Esophagus squamous epithelium (tissue), 5 donors: Measurements from ENCODE around the gene GLS. TPM values are rescaled to one million over a fixed set of nuclear protein-coding genes. Genes with fewer than 3 reads are reported as not detected.

Experiments
- DNase-seq: peaks from one replicate; lab custom pipeline; 2025; lab: John Stamatoyannopoulos, UW
- H3K27ac ChIP-seq, 4 donors: fragments of 200-600 bp; sonication (generic); one replicate each; pipeline ENCODE4 v1.5.1; 2016 to 2019; ENCODE audit warnings: mild to moderate bottlenecking in 1 of 4
- H3K27me3 ChIP-seq, 4 donors: fragments of 200-600 bp; sonication (generic); 1 replicate in 3 of 4; 2 replicates in 1 of 4; pipeline versions ENCODE4 v1.5.1 to v1.6.0; 2017 to 2021; ENCODE audit warnings: antibody characterized with exemption in 1 of 4
- H3K36me3 ChIP-seq, 3 donors: fragments of 200-600 bp; sonication (generic); one replicate each; pipeline ENCODE4 v1.5.1; 2016 to 2019
- H3K4me1 ChIP-seq, 3 donors: fragments of 200-600 bp; sonication (generic); one replicate each; pipeline ENCODE4 v1.5.1; 2017 to 2019
- H3K4me3 ChIP-seq, 4 donors: fragments of 200-600 bp; sonication (generic); 1 replicate in 3 of 4; 2 replicates in 1 of 4; pipeline ENCODE4 v1.5.1; 2016 to 2019; ENCODE audit warnings: mild to moderate bottlenecking in 2 of 4, moderate library complexity in 1 of 4
- H3K9me3 ChIP-seq, 3 donors: fragments of 200-600 bp; sonication (generic); one replicate each; pipeline ENCODE4 v1.5.1; 2016 to 2019
- POLR2A ChIP-seq, 4 donors: fragments of 450-650 bp; IDR thresholded peaks; one replicate each; pipeline ENCODE4 v1.6.1; 2017; ENCODE audit warnings: antibody characterized with exemption in 4 of 4, mild to moderate bottlenecking in 4 of 4, moderate library complexity in 3 of 4
- WGBS, 2 donors: methylation state at CpG; one replicate each; pipeline ENCODE4 v1.1.5; 2018; 5-methylcytosine and 5-hydroxymethylcytosine counted together
- intact Hi-C: fragments of 100-400 bp; cut with DNase I; formaldehyde crosslinking; loops from one replicate; pipeline ENCODE4 v1.15.0; 2022
- total RNA-seq, 4 donors: library from RNA; depleted of rRNA; stranded (reverse); fragments of >200 nt; gene quantifications; one replicate each; pipeline ENCODE4 v1.1.0, GENCODE V29; 2016
- TF ChIP-seq, protein P1 (sequence below), 6 experiments: fragments of 450-650 bp in 4 of 6; fragments of 200-600 bp in 2 of 6; sonication (generic) in 2 of 6; IDR thresholded peaks; one replicate each; pipeline ENCODE4 v1.5.1; 2016 to 2019; ENCODE audit warnings: antibody characterized with exemption in 6 of 6, mild to moderate bottlenecking in 4 of 6, moderate library complexity in 4 of 6
- donor health status: DM: yes; HTN: yes; CAD: no.

The GLS gene
- total RNA-seq, 4 donors from 2014 or later = 22.0 to 84.1 (median 45.9) TPM

- intact Hi-C loops = no loop called here
- H3K4me3 ChIP-seq = peak overlapping the region; percentile 89 to 96 (median 89)
- TF ChIP-seq POLR2A (IDR thresholded peaks at IDR 0.05) = no peak
- TF ChIP-seq, protein P1, sequence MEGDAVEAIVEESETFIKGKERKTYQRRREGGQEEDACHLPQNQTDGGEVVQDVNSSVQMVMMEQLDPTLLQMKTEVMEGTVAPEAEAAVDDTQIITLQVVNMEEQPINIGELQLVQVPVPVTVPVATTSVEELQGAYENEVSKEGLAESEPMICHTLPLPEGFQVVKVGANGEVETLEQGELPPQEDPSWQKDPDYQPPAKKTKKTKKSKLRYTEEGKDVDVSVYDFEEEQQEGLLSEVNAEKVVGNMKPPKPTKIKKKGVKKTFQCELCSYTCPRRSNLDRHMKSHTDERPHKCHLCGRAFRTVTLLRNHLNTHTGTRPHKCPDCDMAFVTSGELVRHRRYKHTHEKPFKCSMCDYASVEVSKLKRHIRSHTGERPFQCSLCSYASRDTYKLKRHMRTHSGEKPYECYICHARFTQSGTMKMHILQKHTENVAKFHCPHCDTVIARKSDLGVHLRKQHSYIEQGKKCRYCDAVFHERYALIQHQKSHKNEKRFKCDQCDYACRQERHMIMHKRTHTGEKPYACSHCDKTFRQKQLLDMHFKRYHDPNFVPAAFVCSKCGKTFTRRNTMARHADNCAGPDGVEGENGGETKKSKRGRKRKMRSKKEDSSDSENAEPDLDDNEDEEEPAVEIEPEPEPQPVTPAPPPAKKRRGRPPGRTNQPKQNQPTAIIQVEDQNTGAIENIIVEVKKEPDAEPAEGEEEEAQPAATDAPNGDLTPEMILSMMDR (IDR thresholded peaks at IDR 0.05) = no peak
- no peaks in the 10 kb centered on the region for H3K36me3 ChIP-seq
- DNase-seq = no peak
- H3K9me3 ChIP-seq = no peaks in the 10 kb centered on the region
- peaks cover 0 to 34% (median 12%) of the 10 kb centered on the region in 3 donors for H3K4me1 ChIP-seq
- WGBS, 2 donors = 33 to 37% methylated on average over 23 to 27 of the region's 28 CpGs
- peak overlapping the region; percentile 94 to 99 (median 96) for H3K27ac ChIP-seq
- H3K27me3 ChIP-seq = no peaks in the 10 kb centered on the region
Observed at GRCh38 chr2:190879474-190880377, 895 bp upstream of the GLS start.

DNA sequence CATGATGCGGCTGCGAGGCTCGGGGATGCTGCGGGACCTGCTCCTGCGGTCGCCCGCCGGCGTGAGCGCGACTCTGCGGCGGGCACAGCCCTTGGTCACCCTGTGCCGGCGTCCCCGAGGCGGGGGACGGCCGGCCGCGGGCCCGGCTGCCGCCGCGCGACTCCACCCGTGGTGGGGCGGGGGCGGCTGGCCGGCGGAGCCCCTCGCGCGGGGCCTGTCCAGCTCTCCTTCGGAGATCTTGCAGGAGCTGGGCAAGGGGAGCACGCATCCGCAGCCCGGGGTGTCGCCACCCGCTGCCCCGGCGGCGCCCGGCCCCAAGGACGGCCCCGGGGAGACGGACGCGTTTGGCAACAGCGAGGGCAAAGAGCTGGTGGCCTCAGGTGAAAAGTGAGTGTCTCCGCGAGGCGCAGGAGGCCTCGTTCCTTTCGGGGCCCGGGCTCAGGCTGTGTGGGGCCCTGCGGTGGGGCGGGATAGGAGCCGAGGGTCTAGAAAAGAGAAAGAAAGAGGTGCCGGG is 520 bp downstream of the GLS start:
- H3K4me1 ChIP-seq = peaks cover 0 to 48% (median 12%) of the 10 kb centered on the region in 3 donors
- H3K9me3 ChIP-seq = no peaks in the 10 kb centered on the region
- DNase-seq = no peak
- WGBS, 2 donors = 0% methylated on average over 1 of the region's 60 CpGs; no CpG with 5 or more reads in 1 of the 2 donors
- H3K36me3 ChIP-seq = no peaks in the 10 kb centered on the region
- no peaks in the 10 kb centered on the region for H3K27me3 ChIP-seq
- intact Hi-C loops = no loop called here
- H3K4me3 ChIP-seq = peak overlapping the region; percentile 89 to 96 (median 89)
- peak overlapping the region; percentile 94 to 99 (median 96) for H3K27ac ChIP-seq
- TF ChIP-seq POLR2A (IDR thresholded peaks at IDR 0.05) = no peak
- TF ChIP-seq, protein P1 (IDR thresholded peaks at IDR 0.05) = no peak

DNA sequence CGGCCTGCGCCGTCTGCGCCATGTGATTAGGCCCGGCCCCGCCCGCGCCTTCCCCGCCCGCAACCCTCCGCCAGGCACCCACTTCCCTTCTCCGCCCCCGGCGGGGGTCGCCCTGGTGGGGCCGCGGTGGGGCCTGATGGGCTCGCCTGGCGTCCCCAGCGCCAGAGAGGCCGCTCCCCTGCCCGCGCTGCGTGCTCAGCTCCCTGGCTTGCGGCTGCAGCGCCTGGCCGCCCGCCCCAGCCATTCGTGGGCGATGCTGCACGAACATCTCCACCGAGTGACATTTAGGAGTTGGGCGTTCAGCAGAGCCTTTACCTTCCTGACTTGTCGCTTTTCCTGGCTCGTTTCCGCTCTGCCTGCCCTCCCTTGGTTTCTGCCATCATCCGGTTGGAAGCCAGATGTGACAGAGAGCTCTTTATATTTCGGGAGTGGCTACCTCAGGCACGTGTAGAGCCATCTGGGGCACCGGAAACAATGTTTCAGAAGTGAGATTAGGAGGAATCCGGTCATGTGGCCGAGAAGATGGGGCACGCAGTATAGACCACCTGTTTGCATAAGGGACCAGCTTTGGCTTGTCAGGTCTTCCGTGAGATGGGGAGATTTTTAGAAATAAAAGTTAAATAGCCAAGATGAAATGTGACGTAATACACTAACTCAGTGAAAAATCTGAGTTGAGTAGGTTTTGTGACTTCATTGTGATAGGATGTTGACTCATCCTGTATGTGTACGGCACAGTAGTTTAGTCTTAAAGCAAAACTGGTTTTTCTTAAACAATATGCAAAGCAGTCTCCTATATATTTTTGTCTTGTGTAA is 1.2 kb downstream of the GLS start:
- Histone ChIP-seq H3K27me3 (no peaks in the 10 kb centered on the region), H3K27ac (peak overlapping the region; percentile 94 to 99 (median 96)), H3K4me1 (peaks cover 0 to 54% (median 14%) of the 10 kb centered on the region in 3 donors), H3K4me3 (peak overlapping the region; percentile 89 to 96 (median 89)), H3K9me3 (no peaks in the 10 kb centered on the region), H3K36me3 (no peaks in the 10 kb centered on the region)
- intact Hi-C loops = no loop called here
- peak in 1 of 4 donors; percentile 45 for TF ChIP-seq POLR2A (IDR thresholded peaks at IDR 0.05)
- TF ChIP-seq, protein P1 (IDR thresholded peaks at IDR 0.05) = no peak
- peak; percentile 11 for DNase-seq
- 0 to 2% methylated on average over 6 to 8 of the region's 46 CpGs for WGBS, 2 donors

- Histone ChIP-seq H3K27ac (peak overlapping the region; percentile 94 to 99 (median 96)), H3K36me3 (no peaks in the 10 kb centered on the region), H3K27me3 (no peaks in the 10 kb centered on the region), H3K4me1 (peaks cover 0 to 60% (median 17%) of the 10 kb centered on the region in 3 donors), H3K9me3 (no peaks in the 10 kb centered on the region), H3K4me3 (peak overlapping the region; percentile 89 to 96 (median 89))
- intact Hi-C loops = no loop called here
- DNase-seq = no peak
- WGBS, 2 donors = 4 to 9% methylated on average over 5 of the region's 5 CpGs
- TF ChIP-seq POLR2A (IDR thresholded peaks at IDR 0.05) = no peak
- TF ChIP-seq, protein P1 (IDR thresholded peaks at IDR 0.05) = no peak
Observed at GRCh38 chr2:190882411-190882766, 1.8 kb downstream of the GLS start.
